ENCODE measurements around the gene MINAR2. TPM values are rescaled to one million over a fixed set of nuclear protein-coding genes. Genes with fewer than 3 reads are reported as not detected.

Gene MINAR2
- total RNA-seq, 1 donor = not detected

GRCh38 chr5:129717751-129718310 lies 30.1 kb upstream of the MINAR2 start:
- Histone ChIP-seq H3K4me3 (ENCODE audit: insufficient read depth, low read length) (no peak overlapping the region), H3K4me1 (ENCODE audit: insufficient read depth, low read length) (no peaks in the 10 kb centered on the region), H4K20me1 (ENCODE audit: insufficient read depth, low read length) (no peaks in the 10 kb centered on the region), H3K27me3 (ENCODE audit: insufficient read depth, low read length) (no peaks in the 10 kb centered on the region), H3K79me2 (ENCODE audit: insufficient read depth, low read length) (no peaks in the 10 kb centered on the region), H3K27ac (ENCODE audit: low read depth, low read length) (no peak overlapping the region), H3K9me3 (ENCODE audit: low read depth, low read length) (no peaks in the 10 kb centered on the region), H3K4me2 (ENCODE audit: insufficient read depth, low read length) (no peak overlapping the region), H3K36me3 (ENCODE audit: insufficient read depth, low read length) (no peaks in the 10 kb centered on the region), H2AFZ (ENCODE audit: low read length) (no peak overlapping the region)
- TF ChIP-seq CTCF (IDR thresholded peaks at IDR 0.05; ENCODE audit: extremely low read depth, low read depth, low read length) = no peak
- no peak for DNase-seq (ENCODE audit: insufficient read length, low spot score, missing footprints)

DNA sequence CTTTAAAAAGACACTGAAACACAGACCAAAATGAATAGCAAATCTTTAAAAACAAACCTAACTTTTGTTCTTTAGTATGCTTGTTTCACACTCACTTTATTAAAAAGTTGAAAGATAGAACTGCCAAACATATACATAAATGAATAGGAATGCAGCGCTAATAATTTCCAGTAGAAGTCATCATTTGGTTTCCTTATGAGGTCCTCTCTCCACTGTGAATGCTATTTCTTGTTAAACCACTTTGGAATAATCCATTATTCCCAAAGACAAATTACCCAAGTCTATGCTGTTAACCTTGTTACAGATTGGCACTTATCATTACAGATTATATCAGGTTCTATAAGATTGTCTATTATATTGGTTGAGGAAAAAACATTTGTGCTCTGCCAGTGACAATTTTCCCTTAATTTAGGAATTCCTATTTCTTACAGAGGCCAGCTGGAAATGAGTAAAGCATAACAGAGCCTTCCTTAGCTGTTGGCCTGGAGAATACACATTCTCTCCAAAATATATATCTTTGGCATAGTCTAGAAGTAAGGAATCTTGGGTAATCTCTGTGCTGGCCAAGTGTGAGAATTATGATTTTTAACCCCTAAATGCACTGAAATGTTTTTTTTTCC lies 29.3 kb upstream of the MINAR2 start:
- Histone ChIP-seq H3K27me3 (ENCODE audit: insufficient read depth, low read length) (no peaks in the 10 kb centered on the region), H3K4me1 (ENCODE audit: insufficient read depth, low read length) (no peaks in the 10 kb centered on the region), H4K20me1 (ENCODE audit: insufficient read depth, low read length) (no peaks in the 10 kb centered on the region), H3K36me3 (ENCODE audit: insufficient read depth, low read length) (no peaks in the 10 kb centered on the region), H3K9me3 (ENCODE audit: low read depth, low read length) (no peaks in the 10 kb centered on the region), H3K4me3 (ENCODE audit: insufficient read depth, low read length) (no peak overlapping the region), H3K27ac (ENCODE audit: low read depth, low read length) (no peak overlapping the region), H3K79me2 (ENCODE audit: insufficient read depth, low read length) (no peaks in the 10 kb centered on the region), H3K4me2 (ENCODE audit: insufficient read depth, low read length) (no peak overlapping the region), H2AFZ (ENCODE audit: low read length) (no peak overlapping the region)
- DNase-seq (ENCODE audit: insufficient read length, low spot score, missing footprints) = no peak
- TF ChIP-seq CTCF (IDR thresholded peaks at IDR 0.05; ENCODE audit: extremely low read depth, low read depth, low read length) = no peak

DNA sequence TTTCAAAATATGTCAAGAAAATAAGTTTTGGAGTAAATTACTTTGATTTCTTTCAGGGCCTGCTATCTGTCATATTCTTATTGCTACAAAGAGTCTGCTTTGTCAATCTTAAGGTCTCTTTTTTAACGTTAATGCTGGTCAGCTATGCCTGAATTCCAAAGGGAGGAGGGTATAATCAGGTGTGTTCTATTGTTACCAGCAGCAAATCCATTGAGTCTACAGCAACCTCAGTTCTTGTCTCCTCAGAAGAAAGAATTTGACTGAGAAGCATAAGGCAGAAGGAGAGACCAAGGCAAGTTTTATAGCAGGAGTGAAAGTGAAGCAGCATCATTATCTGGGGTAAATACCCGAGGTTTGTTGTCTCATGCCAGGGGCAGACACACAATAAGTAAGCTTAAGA lies 23.7 kb upstream of the MINAR2 start:
- no peak overlapping the region for H3K4me3 ChIP-seq (ENCODE audit: insufficient read depth, low read length)
- H3K27ac ChIP-seq (ENCODE audit: low read depth, low read length) = no peak overlapping the region
- H3K36me3 ChIP-seq (ENCODE audit: insufficient read depth, low read length) = no peaks in the 10 kb centered on the region
- H3K27me3 ChIP-seq (ENCODE audit: insufficient read depth, low read length) = no peaks in the 10 kb centered on the region
- H2AFZ ChIP-seq (ENCODE audit: low read length) = no peak overlapping the region
- H3K4me2 ChIP-seq (ENCODE audit: insufficient read depth, low read length) = no peak overlapping the region
- no peaks in the 10 kb centered on the region for H3K9me3 ChIP-seq (ENCODE audit: low read depth, low read length)
- no peaks in the 10 kb centered on the region for H4K20me1 ChIP-seq (ENCODE audit: insufficient read depth, low read length)
- no peaks in the 10 kb centered on the region for H3K79me2 ChIP-seq (ENCODE audit: insufficient read depth, low read length)
- no peak for DNase-seq (ENCODE audit: insufficient read length, low spot score, missing footprints)
- no peak for TF ChIP-seq CTCF (IDR thresholded peaks at IDR 0.05; ENCODE audit: extremely low read depth, low read depth, low read length)
- H3K4me1 ChIP-seq (ENCODE audit: insufficient read depth, low read length) = no peaks in the 10 kb centered on the region

DNA sequence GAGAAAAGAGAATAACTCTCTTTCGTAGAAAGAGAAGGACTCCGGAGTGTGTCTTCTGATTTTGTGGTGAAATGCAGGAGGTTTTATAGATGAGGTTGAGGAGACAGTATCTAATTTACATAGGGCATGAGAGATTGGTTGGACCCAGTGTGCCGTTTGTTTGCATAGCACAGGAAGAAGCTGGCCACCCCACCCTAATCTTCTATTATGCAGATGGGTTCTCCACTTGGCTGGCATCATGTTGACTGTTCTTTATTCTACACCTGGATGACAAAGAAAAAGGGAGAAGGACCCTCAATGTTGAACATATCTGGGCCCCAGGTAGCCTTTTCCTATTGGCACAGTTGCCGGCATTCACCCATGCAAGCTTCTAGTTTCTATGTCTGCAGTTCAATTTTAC lies 23.2 kb upstream of the MINAR2 start:
- no peak overlapping the region for H2AFZ ChIP-seq (ENCODE audit: low read length)
- no peak overlapping the region for H3K4me3 ChIP-seq (ENCODE audit: insufficient read depth, low read length)
- TF ChIP-seq CTCF (IDR thresholded peaks at IDR 0.05; ENCODE audit: extremely low read depth, low read depth, low read length) = no peak

More for the DNA sequence above, 23.2 kb upstream of the MINAR2 start:
- Histone ChIP-seq H3K36me3 (ENCODE audit: insufficient read depth, low read length) (no peaks in the 10 kb centered on the region), H3K9me3 (ENCODE audit: low read depth, low read length) (no peaks in the 10 kb centered on the region), H3K4me2 (ENCODE audit: insufficient read depth, low read length) (no peak overlapping the region), H3K79me2 (ENCODE audit: insufficient read depth, low read length) (no peaks in the 10 kb centered on the region), H3K27ac (ENCODE audit: low read depth, low read length) (no peak overlapping the region), H4K20me1 (ENCODE audit: insufficient read depth, low read length) (no peaks in the 10 kb centered on the region), H3K27me3 (ENCODE audit: insufficient read depth, low read length) (no peaks in the 10 kb centered on the region), H3K4me1 (ENCODE audit: insufficient read depth, low read length) (no peaks in the 10 kb centered on the region)
- DNase-seq (ENCODE audit: insufficient read length, low spot score, missing footprints) = no peak
